ENCODE results near the gene CGNL1.

Gene CGNL1

GRCh38 chr15:57364282-57365007, 11.9 kb upstream of the CGNL1 start:
- Mint-ChIP-seq H3K36me3 (no peaks in the 10 kb centered on the region), H3K9me3 (no peaks in the 10 kb centered on the region), H3K4me3 (no peak overlapping the region), H3K27me3 (no peaks in the 10 kb centered on the region), H3K4me1 (no peaks in the 10 kb centered on the region), H3K27ac (no peak overlapping the region)

DNA sequence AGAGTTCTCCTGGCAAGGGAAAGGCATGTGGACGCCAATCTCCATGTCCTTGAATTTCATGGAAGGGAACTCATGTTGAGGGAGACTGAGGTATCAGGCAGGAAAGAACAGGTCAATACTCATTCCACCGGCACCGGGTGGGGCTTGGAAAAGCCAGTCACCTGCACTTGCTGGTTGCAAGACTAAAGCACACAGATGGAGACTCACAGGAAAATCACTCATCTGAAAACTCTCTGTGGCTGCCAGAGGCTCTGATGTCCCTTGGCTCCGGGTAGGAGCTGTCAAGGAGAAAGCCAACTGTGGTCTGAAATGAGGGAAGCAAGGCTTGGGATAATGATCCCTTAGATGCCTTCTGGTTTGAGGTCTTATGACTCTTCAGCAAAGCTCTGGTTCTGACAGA, 8.7 kb upstream of the CGNL1 start:
- no peaks in the 10 kb centered on the region for H3K9me3 Mint-ChIP-seq
- no peak overlapping the region for H3K4me3 Mint-ChIP-seq
- H3K4me1 Mint-ChIP-seq, result no peaks in the 10 kb centered on the region
- peaks cover 2% of the 10 kb centered on the region for H3K27me3 Mint-ChIP-seq
- no peaks in the 10 kb centered on the region for H3K36me3 Mint-ChIP-seq
- no peak overlapping the region for H3K27ac Mint-ChIP-seq

- H3K36me3 Mint-ChIP-seq, result no peaks in the 10 kb centered on the region
- H3K4me1 Mint-ChIP-seq, result peaks cover 3% of the 10 kb centered on the region
- peaks cover 18% of the 10 kb centered on the region for H3K27me3 Mint-ChIP-seq
- no peak overlapping the region for H3K27ac Mint-ChIP-seq
- no peaks in the 10 kb centered on the region for H3K9me3 Mint-ChIP-seq
- H3K4me3 Mint-ChIP-seq, result no peak overlapping the region
Observed at GRCh38 chr15:57370929-57371328, 5.4 kb upstream of the CGNL1 start.

DNA sequence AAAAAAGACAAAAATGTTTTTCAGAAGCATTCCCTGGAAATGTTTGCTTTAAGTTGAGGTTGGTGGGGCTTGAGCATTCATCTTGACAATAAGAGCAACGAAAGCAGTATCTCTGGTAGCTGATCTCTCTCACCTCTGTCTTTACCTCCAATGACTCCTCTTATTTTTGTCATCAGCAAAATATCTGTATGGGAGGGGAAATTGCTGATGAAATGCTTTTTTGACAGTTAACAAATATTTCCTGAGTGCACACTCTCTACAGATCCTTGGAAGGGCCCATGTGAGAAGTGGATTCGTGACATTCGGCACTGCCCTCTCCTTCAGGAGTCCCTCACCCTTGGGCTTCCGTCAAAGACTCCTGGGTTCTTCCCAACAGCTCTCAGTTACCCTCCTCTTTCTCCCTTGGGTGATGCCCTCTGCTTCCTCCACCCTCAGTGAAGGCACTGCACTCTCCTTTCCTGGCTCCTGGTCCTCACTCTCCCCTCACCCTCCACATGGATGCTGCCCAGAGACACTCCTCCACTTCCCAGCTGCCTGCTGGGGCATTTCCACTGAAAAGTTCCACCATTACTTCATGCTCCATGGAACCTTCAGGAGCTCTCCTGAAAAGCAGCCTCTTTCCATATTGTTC, 2.9 kb upstream of the CGNL1 start:
- H3K9me3 Mint-ChIP-seq, result no peaks in the 10 kb centered on the region
- H3K4me3 Mint-ChIP-seq, result no peak overlapping the region
- H3K4me1 Mint-ChIP-seq, result peaks cover 13% of the 10 kb centered on the region
- peaks cover 31% of the 10 kb centered on the region for H3K27me3 Mint-ChIP-seq
- H3K36me3 Mint-ChIP-seq, result no peaks in the 10 kb centered on the region
- H3K27ac Mint-ChIP-seq, result no peak overlapping the region

DNA sequence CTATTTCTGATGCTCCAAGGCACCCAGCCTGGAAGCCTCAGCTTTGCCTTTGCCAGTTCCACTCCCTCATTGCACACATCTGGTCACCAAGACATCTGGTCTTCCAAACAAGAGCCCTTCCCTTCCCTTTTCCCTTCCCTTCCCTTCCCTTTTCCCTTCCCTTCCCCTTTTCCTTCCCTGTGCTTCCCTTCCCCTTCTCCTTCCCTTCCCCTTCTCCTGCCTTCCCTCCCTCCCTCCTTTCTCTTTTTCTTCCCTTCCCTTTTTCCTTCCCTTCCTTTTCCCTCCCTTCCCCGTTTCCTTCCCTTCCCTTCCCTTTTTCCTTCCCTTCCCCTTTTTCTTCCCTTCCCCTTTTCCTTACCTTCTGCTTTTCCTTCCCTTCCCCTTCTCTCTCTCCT, 2.4 kb upstream of the CGNL1 start:
- Mint-ChIP-seq H3K27me3 (peaks cover 34% of the 10 kb centered on the region), H3K9me3 (no peaks in the 10 kb centered on the region), H3K27ac (no peak overlapping the region), H3K4me1 (peaks cover 13% of the 10 kb centered on the region), H3K4me3 (no peak overlapping the region), H3K36me3 (no peaks in the 10 kb centered on the region)

GRCh38 chr15:57376696-57377477, 582 bp downstream of the CGNL1 start:
- H3K27ac Mint-ChIP-seq, result no peak overlapping the region
- no peaks in the 10 kb centered on the region for H3K36me3 Mint-ChIP-seq
- peaks cover 13% of the 10 kb centered on the region for H3K4me1 Mint-ChIP-seq
- H3K9me3 Mint-ChIP-seq, result no peaks in the 10 kb centered on the region
- H3K27me3 Mint-ChIP-seq, result peaks cover 44% of the 10 kb centered on the region
- H3K4me3 Mint-ChIP-seq, result peak overlapping the region; percentile 59

DNA sequence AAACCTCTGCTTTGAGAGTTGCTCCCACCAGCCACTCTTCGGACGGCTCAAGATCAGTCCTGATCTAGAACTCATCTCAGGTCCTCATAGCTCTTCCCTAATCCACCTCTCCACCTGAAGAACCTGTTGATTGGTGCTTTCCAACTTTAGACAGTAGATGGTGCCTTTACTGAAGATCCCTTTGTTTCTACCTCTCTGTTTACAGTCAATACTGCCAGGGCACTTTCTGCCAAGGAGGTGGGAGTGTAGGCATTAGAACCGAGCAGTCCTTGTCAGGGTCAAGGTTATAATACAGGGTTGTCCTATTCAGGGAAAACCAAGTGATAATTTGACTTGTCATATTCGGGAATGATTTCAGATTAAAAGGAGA, 1.2 kb downstream of the CGNL1 start:
- Mint-ChIP-seq H3K4me1 (peaks cover 13% of the 10 kb centered on the region), H3K9me3 (no peaks in the 10 kb centered on the region), H3K36me3 (no peaks in the 10 kb centered on the region), H3K4me3 (peak overlapping the region; percentile 59), H3K27ac (no peak overlapping the region), H3K27me3 (peaks cover 44% of the 10 kb centered on the region)

DNA sequence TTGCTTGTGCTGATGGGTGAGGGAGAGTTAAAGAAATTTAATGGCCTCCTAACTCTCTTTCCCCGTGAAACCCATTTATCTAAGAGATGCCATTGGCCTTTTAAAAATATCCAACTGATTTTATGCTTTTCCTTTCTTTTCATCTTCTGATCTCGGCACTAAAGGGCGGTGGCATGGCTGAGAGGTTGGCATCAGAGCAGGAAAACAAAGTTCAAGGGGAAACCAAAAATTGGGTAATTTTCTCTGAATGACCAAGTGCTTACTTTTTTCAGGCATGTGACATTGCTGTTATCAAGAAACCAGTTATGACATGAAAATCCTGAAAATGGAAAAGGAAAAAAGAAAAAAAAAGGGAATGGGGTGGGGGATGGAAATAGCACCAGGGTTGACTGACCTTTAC, 3.2 kb downstream of the CGNL1 start:
- Mint-ChIP-seq H3K4me3 (no peak overlapping the region), H3K27ac (no peak overlapping the region), H3K9me3 (no peaks in the 10 kb centered on the region), H3K27me3 (peaks cover 41% of the 10 kb centered on the region), H3K36me3 (no peaks in the 10 kb centered on the region), H3K4me1 (peaks cover 13% of the 10 kb centered on the region)

- Mint-ChIP-seq H3K27ac (no peak overlapping the region), H3K9me3 (no peaks in the 10 kb centered on the region), H3K27me3 (peaks cover 31% of the 10 kb centered on the region), H3K36me3 (no peaks in the 10 kb centered on the region), H3K4me3 (no peak overlapping the region), H3K4me1 (peaks cover 11% of the 10 kb centered on the region)
Observed at GRCh38 chr15:57380854-57381253, 4.5 kb downstream of the CGNL1 start.

- Mint-ChIP-seq H3K27me3 (peaks cover 25% of the 10 kb centered on the region), H3K9me3 (no peaks in the 10 kb centered on the region), H3K27ac (no peak overlapping the region), H3K4me3 (no peak overlapping the region), H3K36me3 (no peaks in the 10 kb centered on the region), H3K4me1 (peaks cover 4% of the 10 kb centered on the region)
Observed at GRCh38 chr15:57382215-57382614, 5.9 kb downstream of the CGNL1 start.

DNA sequence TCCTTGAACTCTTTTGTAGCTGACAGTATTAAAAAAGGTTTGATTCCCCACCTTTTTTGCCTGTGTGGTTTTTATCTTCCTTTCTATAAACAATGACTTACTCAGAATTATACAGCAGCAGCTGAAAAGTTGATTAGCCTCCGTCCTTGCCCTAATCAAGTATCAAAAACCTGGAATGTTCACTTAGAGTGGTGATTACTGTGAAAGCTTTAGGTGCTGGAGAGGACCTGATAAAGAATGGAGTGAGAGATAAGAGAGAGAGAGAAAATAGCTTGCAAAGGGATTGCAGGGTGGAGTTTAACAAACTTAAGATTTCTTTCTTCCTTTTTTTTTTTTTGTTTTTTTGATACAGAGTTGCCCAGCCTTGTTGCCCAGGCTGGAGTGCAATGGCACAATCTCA, 6.7 kb downstream of the CGNL1 start:
- no peaks in the 10 kb centered on the region for H3K9me3 Mint-ChIP-seq
- no peaks in the 10 kb centered on the region for H3K36me3 Mint-ChIP-seq
- peaks cover 18% of the 10 kb centered on the region for H3K27me3 Mint-ChIP-seq
- no peaks in the 10 kb centered on the region for H3K4me1 Mint-ChIP-seq
- H3K27ac Mint-ChIP-seq, result no peak overlapping the region
- H3K4me3 Mint-ChIP-seq, result no peak overlapping the region

DNA sequence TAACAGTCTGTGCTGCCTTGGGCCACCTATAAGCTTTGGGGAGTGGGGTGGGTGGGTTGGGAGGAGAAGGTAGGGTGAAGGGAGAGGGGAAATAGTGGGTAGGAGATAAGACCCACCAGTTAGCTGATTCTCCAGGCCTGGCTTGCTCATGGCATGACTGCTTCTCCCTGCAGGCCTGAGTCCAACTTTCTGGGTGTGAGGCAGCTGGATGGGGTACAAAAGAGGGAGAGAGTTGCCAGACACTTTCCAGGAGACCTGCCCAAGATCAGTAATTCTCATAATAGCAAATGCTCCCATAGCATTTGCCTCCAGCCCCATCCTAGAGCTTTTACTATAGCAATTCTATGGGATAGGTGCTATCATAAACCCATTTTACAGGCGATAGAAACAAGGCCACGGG, 7.7 kb downstream of the CGNL1 start:
- peaks cover 15% of the 10 kb centered on the region for H3K27me3 Mint-ChIP-seq
- H3K9me3 Mint-ChIP-seq, result no peaks in the 10 kb centered on the region
- no peak overlapping the region for H3K4me3 Mint-ChIP-seq
- H3K36me3 Mint-ChIP-seq, result no peaks in the 10 kb centered on the region
- no peaks in the 10 kb centered on the region for H3K4me1 Mint-ChIP-seq
- H3K27ac Mint-ChIP-seq, result no peak overlapping the region

DNA sequence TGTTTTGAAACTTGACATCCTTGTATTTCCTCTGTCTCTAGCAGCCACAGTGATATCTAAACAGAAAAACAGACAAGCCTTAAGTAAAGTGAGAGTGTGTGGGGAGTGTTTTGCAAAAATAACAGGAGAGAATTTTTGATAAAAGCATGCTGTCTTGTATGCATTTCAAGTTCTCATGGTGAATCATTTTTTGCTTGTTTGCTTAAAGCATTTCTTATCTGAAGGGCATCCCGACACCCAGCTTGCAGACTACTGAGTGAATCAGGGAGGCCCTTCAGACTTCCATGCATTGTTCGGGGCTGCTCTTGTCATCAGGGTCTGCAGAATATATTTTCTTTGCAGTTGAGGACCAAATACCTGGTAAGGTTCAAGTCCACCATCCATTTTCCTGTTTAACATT, 8.5 kb downstream of the CGNL1 start:
- Mint-ChIP-seq H3K4me1 (no peaks in the 10 kb centered on the region), H3K4me3 (no peak overlapping the region), H3K9me3 (no peaks in the 10 kb centered on the region), H3K36me3 (no peaks in the 10 kb centered on the region), H3K27me3 (peaks cover 8% of the 10 kb centered on the region), H3K27ac (no peak overlapping the region)

DNA sequence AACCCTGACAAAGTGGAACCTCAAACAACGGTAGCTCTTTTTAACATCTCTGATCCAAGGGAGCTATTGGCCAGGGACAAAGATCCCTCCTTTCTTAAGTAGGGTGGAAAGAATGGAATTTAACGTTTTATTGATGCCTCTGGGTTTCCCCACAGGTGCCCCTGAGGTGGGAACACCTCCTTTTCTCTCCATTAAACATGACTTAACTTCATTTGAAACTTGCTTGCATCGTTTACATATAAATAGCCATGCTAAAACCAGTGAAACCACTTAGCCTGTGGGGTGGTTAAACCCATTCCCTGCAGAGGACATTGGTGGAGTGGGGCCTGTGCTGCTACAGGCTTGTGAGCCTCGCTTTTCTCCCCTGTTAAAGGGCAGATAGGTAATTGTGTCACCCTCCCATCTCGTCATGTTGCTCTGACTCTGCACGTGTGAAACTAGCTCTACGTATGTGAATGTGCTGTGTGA, 9.7 kb downstream of the CGNL1 start:
- H3K9me3 Mint-ChIP-seq, result no peaks in the 10 kb centered on the region
- peaks cover 5% of the 10 kb centered on the region for H3K27me3 Mint-ChIP-seq
- H3K4me1 Mint-ChIP-seq, result no peaks in the 10 kb centered on the region
- no peaks in the 10 kb centered on the region for H3K36me3 Mint-ChIP-seq
- H3K27ac Mint-ChIP-seq, result no peak overlapping the region
- H3K4me3 Mint-ChIP-seq, result no peak overlapping the region

DNA sequence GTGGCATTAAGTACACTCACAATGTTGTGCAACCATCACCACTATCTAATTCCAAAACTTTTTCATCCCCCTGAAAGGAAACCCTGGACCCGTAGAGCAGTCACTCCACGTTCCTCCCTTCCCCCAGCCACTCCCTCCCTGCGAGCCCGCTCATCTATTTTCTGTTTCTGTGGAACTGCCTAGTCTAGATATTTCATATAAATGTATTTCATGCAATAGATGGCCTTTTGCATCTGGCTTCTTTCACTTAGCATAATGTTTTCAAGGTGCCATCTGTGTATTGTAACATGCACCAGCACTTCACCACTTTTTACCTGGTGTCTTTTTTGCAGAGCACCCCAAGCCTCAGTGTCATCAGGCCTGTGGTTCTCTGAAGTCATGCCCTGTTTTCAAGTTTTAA, 10.7 kb downstream of the CGNL1 start:
- Mint-ChIP-seq H3K36me3 (no peaks in the 10 kb centered on the region), H3K9me3 (no peaks in the 10 kb centered on the region), H3K27ac (no peak overlapping the region)

DNA sequence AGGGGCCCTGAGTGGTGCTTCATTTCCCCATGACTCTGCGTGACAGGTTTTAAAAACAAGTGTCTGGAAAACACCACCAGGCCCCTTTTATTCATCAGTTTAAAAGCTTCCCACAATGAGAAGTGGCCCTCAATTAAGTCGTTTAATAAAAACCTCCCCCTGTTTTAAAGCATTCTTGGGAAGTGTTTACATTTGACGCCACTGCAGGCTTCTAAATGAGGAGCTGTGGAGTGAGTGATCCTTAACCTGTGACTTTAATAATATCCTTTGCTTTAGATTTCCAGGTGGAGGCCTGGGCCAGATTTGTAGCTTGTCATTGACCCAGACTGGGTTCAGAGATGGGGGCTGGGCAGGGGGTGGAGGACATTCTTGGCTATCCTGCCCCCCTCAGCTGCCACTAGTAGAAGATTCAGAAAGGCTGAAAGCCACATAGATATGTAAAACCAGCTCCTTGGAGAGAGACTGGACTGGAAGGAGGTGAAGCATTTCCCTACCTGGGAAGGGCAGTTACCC, 11.3 kb downstream of the CGNL1 start:
- H3K9me3 Mint-ChIP-seq, result no peaks in the 10 kb centered on the region
- H3K4me1 Mint-ChIP-seq, result no peaks in the 10 kb centered on the region
- no peak overlapping the region for H3K4me3 Mint-ChIP-seq
- H3K36me3 Mint-ChIP-seq, result no peaks in the 10 kb centered on the region
- H3K27ac Mint-ChIP-seq, result no peak overlapping the region
- H3K27me3 Mint-ChIP-seq, result peaks cover 4% of the 10 kb centered on the region

More for the DNA sequence above, 10.7 kb downstream of the CGNL1 start:
- Mint-ChIP-seq H3K4me1 (no peaks in the 10 kb centered on the region), H3K4me3 (no peak overlapping the region), H3K27me3 (peaks cover 4% of the 10 kb centered on the region)

Data from activated naive CD4-positive, alpha-beta T cell treated with anti-CD3 and anti-CD28 coated beads, Interleukin-2, amount 50 U/mL, for 24 hours (primary cell).